K562 (cell line): Measurements from ENCODE around the gene CLK4. TPM values are rescaled to one million over a fixed set of nuclear protein-coding genes. Genes with fewer than 3 reads are reported as not detected.

Experiments
- EHMT2 ChIP-seq: fragments of 450-650 bp; IDR thresholded peaks from 2 replicates; pipeline ENCODE4 v1.6.1; 2018; ENCODE audit warnings: antibody characterized with exemption
- L3MBTL2 ChIP-seq: fragments of 450-650 bp; IDR thresholded peaks from 2 replicates; pipeline ENCODE4 v1.6.1; 2016; ENCODE audit warnings: mild to moderate bottlenecking, moderate library complexity
- TCF7 ChIP-seq: sonication (generic); IDR thresholded peaks from 2 replicates; pipeline ENCODE4 v1.6.1; 2016; ENCODE audit warnings: antibody characterized with exemption, borderline replicate concordance
- ZNF318 ChIP-seq, 2 experiments: fragments of 450-650 bp; IDR thresholded peaks; 2 replicates each; pipeline ENCODE4 v1.6.1; 2016; ENCODE audit warnings: mild to moderate bottlenecking in 2 of 2, borderline replicate concordance in 1 of 2, low read depth in 1 of 2, moderate library complexity in 1 of 2
- polyA plus RNA-seq, 8 experiments: library from polyadenylated mRNA; depleted of rRNA in 4 of 8; stranded (reverse) in 5 of 8; unstranded in 3 of 8; fragments of >200 nt; fragmentation: Nextera tagmentation in 2 of 8; fragmentation: Illumina TruSeq in 1 of 8; extraction: Ambion mirVana in 2 of 8; extraction: Trizol in 1 of 8; gene quantifications; 2 replicates each; pipeline versions ENCODE4 v1.2.1 to v1.2.3, GENCODE V29; 2011 to 2014; ENCODE audit warnings: inconsistent platforms in 1 of 8, missing spikeins in 1 of 8
- total RNA-seq, 7 experiments: library from RNA; depleted of rRNA in 6 of 7; stranded (reverse); fragments of >200 nt in 6 of 7; fragmentation: Illumina TruSeq in 2 of 7; extraction: Trizol in 2 of 7; gene quantifications; 2 replicates each; pipeline versions ENCODE4 v1.2.1 to v1.2.3, GENCODE V29; 2011 to 2021; ENCODE audit warnings: low replicate concordance in 1 of 7

Gene CLK4
- total and polyA plus RNA-seq, 9 of the 15 experiments (the other 6 are each of a cell fraction or from before 2014, with no cell fraction given): 10.5 to 23.1 (median 13.9) TPM

- no peak for TF ChIP-seq ZNF318 (IDR thresholded peaks at IDR 0.05; ENCODE audit: borderline replicate concordance in 1 of 2, low read depth in 1 of 2)
- no peak for TF ChIP-seq TCF7
- TF ChIP-seq EHMT2: no peak
- TF ChIP-seq L3MBTL2: peak; percentile 17; the same call in 1 of the 2 replicates
Observed at GRCh38 chr5:178668579-178668978, 41.7 kb upstream of the CLK4 start (continued).
